Measurements from ENCODE around the gene FRS2.
"Not testable (repeated sequence)": the region's sequence is repeated elsewhere in the genome, so short reads cannot be mapped to it uniquely, and the experiment has no call there.

Gene FRS2

DNA sequence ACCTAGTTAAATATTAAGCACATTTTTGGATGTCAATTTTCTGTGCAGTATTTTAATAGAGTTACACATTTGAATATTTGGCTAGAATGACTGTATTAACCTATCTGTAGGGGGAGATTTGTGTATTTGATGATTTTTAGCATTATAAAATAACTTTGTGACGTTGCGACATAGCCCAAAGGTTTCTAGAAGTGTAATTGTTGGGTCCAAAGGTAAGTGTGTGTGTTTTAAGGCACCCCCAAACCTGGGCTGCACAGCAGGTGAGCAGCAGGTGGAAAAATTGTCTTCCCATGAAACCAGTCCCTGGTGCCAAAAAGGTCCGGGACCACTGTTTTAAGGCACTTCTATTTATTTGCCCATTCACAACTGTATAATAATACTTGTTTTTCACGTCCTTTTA lies 118.3 kb downstream of the FRS2 start:
- DNase-seq: no peak

DNA sequence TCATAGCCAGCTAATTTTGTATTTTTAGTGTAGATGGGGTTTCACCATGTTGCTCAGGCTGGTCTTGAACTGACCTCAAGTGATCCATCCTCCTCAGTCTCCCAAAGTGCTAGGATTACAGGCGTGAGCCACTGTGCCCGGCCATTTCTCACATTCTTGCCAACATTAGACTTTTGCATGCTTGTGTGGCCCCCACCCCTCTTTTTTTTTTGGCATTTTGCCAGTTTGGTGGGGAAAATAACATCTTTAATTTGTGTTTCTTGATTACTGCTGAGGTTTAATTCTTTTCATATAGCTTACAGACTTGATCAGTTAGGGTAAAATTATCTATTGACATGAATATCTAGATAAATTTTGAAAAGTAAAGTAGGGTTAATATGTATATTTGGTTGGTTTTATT lies 118.9 kb downstream of the FRS2 start:
- no peak for DNase-seq

DNA sequence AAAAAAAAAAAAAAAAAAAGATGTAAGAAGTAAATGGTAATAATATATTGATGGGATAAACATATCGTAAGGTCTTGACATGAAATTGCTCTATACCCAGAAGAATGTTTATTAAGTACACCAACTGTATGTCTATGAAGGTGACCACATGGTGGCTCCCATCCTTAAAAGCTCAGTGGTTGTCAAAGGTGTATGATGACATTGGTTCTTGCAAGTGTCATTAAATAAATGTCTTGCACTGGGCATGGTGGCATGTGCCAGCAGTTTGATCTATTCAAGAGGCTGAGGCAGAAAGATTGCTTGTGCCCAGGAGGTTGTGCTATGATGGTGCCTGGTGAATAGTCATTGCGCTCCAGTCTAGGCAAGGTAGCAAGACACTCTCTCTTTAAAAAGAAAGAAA lies 125.5 kb downstream of the FRS2 start:
- peak; percentile 4 for DNase-seq

DNA sequence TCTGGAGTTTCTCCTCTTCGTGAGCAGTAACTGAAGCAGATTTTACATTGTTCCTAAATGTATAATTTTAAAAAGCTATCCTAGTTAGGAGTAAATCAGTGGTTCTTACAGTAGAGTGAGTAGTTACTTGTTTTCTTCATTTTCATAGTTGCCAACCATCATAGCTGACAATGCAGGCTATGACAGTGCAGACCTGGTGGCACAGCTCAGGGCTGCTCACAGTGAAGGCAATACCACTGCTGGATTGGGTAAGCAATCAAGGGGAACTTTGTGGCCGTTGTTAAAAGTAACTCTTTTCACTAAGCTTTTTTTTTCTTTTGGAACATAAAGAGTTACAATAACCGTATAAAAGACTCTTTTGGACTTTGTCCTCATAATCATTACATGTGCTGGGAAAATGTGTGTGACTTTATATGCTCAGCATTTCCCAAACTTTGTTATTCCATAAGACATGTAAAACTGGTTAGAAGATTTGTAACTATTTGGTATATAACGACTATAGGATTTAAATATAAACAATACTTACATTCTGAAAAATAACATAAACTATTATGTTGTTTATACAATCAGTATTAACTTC lies 128.1 kb downstream of the FRS2 start:
- DNase-seq: peak; percentile 15

DNA sequence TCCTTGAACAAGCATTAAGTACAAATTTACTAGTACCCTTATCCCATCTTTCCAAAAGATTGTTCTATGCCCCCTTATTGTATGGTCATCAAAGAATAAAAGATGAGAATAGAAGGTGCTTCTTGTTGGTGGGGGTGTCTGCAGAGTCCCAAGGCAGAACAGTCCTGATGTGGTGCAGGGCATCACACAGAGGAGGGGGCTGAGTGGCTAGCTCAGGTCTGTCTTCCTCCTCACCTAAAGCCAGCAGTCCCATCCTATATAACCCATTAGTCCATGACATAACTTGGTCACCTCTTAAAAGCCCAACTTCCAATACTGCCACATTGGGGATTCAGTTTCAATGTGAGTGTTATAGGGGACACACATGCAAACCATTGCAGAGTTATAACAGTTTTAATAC lies 130.6 kb downstream of the FRS2 start:
- DNase-seq: no peak

DNA sequence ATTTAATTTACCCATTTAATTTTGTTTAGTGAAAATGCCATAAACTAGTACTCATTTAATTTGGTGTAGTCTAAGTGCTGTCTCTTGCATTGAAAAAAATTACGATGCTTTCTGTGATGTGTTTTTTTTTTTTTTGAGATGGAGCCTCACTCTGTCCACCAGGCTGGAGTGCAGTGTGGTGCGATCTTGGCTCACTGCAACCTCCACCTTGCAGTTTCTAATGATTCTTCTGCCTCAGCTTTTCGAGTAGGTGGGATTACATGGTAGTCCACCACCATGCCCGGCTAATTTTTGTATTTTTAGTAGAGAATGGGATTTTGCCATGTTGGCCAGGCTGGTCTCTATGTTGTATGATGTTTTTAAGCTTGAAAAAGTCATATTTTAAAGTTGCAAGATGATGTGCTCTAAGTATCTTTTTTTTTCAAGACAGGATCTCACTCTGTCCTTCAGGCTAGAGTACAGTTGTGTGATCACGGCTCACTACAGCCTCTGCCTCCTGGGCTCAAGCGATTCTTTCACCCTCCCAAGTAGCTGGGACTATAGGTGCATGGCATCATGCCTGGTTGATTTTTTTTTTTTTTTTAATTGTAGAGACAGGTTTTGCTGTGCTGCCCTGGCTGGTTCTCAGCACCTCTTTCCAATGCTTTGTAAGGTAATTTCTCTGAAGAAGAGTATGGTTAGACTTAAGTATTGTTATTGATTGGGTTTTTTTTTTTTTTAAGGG lies 131.9 kb downstream of the FRS2 start:
- DNase-seq: no peak

DNA sequence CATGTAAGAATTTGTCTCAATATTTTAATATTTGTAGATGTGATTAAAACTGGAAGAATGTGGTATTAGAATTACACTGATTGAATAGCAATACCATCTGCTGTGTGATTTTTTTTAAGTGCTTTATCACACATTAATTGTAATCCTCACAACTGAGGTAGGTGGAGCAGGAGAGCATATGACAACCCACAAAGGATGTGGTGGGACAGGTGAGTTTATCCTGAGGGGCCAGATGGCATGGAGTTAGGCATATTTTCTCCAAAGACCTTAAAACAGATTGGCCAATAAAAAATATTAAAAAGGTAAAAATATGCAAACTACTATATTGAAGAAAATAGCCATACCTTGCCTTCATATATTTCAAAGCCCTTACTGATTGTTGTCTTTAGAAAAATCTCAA lies 132.8 kb downstream of the FRS2 start:
- DNase-seq: no peak

DNA sequence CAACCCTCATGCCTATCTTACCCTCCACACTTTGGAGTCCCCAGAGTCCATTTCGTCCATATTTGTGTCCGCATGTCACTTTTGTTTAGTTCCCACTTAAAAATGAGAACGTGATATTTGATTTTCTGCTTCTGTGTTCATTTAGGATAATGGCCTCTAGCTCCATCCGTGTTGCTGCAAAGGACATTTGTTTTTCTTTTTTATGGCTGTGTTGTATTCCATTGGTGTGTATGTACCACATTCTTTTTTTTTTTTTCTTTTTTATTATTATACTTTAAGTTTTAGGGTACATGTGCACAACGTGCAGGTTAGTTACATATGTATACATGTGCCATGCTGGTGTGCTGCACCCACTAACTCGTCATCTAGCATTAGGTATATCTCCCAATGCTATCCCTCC lies 133.4 kb downstream of the FRS2 start:
- DNase-seq: not testable (repeated sequence)

DNA sequence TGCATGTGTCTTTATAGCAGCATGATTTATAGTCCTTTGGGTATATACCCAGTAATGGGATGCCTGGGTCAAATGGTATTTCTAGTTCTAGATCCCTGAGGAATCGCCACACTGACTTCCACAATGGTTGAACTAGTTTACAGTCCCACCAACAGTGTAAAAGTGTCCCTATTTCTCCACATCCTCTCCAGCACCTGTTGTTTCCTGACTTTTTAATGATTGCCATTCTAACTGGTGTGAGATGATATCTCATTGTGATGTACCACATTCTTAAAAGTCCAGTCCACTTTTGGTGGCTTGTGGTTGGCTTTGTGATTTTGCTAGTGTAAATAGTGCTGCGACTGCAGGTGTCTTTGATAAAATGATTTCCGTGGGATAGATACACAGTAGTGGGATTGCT lies 134.1 kb downstream of the FRS2 start:
- DNase-seq: not testable (repeated sequence)

DNA sequence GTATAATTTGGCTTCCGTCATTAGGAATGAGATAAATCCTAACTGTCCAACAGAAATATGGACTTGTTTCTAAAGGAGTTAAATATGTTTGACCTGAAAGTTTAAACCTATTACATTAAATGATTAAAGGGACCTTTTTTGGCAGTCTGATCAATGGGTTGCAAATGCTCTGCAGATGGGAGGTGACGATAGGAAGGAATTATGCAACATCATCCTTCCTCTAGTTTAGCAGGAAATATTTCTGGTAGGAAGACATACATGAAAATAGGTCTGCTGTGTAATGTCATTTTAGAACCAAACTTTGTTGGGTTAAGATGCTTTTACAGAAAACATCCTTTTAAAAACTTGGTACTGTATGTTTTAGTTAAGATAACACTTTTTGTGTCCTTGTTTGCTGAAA lies 137.9 kb downstream of the FRS2 start:
- DNase-seq: no peak

DNA sequence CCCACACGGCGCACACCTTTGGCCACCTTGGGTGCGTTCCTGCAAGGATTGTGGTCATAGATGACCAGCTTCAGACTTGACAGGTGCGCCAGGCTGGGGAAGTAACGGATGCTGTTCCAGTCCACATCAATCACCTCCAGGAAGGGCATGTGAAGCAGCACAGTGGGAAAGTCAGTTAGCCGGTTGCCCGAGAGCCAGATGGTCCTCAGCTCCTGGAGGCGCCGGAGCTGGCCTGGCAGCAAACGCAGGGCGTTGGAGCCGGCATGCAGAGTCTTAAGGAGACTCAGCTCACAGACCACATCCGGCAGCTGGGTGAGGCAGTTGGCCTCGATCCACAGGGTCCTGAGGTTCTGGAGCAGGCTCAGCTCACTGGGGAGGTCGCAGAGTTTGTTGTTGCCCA lies 139.9 kb downstream of the FRS2 start:
- DNase-seq: no peak

DNA sequence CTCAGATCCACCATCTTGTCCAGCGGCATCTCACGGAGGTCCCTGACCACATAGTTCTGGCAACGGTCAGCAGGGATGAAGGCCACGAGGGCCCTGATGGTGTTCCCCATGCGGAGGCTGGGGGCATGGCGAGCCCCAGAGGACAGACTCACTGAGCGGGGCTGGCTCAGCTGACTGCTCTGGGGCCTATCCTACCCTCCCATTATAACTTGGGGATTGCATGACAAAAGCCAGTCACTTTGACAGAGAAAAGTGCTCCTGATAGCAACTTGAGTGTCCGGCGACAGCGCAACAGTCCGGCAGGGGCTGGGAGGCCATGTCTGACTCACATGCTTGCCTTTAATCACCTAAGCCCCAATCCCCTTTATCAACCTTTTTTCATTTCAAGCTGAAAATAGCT lies 140.5 kb downstream of the FRS2 start, which contains the start of gene LRRC10:
TSS of gene LRRC10 (minus strand) at position 179 of the 400 bp plus-strand sequence. CDS start at position 110, 69 bp downstream.
- no peak for DNase-seq

DNA sequence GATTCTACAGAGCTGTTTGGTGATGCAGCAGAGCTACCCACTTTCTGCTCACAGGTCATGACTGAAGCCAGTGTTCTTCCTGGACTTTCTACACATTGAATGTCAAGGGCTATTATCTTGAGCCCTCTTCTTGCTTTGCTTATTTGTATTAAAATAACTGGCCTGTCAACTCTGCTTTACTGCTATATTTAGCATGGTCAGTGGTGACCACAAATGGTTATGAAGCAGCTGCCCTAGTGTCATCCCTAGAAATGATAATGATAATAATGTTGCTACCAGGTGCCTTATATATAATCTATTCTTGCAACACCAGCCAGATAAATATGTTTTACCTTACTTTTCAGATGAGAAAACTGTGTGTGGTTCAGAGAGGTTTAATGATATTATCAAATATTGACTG lies 143.2 kb downstream of the FRS2 start:
- DNase-seq: no peak

DNA sequence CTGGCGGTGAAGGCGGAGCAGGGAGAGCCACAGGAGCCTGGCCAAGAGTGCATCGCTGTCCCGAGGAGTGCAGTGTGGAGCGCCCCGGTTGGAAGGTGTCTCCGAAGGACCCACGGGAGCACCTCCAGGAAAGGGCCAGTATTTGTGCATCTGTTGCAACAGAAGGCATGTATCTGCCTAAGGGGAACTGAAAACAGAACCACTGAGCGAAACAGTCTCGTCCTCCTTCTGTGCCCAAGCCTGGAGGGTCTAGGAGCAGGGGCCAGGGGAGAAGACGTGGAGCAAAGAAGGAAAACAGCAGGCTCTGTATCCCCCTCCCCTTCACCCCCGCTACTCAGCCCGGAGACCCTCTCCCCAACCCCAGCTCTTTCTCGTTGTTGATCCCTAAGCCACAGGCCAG lies 145.8 kb downstream of the FRS2 start:
- DNase-seq: no peak

DNA sequence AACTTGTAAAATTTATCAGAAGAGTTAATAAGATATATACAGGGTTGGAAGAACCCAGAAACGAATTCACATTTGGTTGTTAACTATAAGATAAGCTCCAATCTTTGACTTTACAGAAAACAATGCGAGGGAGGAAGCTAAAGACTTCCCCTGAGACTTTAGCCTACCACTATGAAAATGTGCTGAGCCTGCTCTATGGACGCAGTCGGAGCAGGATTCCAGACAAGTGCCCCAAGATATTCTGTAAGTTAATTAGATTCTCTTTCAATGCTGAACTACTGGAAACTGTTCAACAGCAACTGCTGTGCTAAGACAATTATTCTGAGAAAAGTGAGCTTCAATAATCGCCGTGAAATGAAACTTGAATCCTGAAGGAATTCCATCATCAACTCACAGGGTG lies 148.9 kb downstream of the FRS2 start:
- DNase-seq: no peak

DNA sequence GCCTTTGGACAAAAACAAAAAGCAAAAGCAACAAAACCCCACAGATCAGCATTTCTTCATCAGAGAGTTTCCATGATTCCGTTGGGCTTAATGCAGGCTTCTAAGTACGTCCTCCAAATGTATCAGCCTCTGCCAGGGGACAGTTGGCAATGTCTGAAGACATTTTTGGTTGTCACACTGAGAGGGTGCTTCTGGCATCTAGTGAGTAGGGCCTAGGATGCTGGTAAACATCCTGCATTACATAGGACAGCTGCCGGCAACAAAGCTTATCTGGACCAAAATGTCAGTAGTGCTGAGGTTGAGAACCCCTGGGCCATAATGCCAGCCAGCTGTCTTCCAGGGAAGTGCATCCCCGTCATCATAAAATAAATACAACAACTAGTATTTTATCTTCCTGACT lies 149.9 kb downstream of the FRS2 start:
- DNase-seq: no peak

DNA sequence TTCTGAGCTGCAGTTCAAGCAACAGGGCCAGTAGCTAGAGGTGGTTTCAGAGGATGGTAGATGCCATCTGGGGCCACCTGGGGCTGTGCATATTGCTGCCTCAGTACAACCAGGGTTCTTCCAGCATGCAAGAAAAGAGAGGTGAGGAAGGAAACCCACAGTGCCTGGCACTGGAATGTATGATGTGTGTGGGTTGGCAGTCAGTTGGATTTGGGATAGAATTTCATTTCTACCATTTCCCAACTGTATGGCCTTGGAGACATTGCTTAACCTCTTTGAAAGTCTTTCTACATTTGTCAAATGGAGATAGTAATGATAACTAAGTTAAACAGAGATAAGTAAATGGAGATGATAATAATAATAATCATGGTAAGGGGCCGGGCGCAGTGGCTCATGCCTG lies 150.7 kb downstream of the FRS2 start:
- DNase-seq: no peak

DNA sequence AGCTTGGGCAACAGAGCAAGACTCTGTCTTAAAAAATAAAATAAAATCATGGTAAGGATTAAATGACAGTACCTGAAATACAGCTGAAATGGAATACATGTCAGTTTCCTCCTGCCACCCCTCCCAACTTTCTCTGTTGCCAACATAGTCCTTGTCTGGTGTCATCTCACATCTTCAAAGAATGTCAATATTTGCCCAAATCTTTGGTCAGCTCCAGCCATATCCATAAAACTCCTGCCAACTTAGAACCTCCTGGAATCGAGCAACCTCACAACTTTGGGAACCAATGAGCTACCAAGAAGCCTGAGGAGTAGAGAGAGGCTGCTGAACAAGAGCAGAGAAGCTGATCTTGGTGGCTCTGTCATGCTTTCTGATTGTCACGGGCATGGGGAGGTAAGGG lies 151.4 kb downstream of the FRS2 start:
- no peak for DNase-seq

DNA sequence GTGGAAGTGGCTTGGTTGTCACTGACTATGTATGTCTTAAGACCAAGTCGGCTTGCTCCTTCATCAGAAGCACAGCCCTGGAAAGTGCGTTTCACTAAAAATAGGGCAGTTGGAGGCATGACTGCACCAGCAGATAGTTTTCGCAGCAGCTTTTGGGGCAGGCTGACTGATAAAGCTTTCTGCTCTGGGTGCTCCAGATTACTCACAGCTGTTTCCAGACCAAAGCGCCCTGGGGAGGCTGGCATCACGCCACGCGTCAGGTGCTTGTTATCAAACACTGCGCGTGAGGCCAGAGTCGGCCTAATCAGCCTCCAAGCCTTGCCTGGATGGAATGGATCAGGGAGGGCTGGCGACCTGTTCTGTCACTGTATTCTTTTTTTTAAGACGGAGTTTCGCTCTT lies 153.8 kb downstream of the FRS2 start:
- no peak for DNase-seq

DNA sequence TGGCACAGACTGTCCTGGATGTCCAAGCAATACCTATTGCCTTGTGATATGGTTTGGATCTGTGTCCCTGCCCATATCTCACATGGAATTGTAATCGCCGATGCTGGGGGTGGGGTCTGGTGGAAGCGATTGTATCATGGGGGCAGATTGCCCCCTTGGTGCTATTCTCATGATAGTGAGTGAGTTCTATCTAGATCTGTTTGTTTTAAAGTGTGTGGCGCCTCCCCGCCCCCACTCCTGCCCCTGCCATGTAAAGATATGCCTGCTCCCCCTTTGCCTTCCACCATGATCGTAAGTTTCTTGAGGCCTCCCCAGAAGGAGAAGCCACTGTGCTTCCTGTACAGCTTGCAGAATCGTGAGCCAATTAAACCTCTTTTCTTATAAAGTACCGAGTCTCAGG lies 157.3 kb downstream of the FRS2 start:
- no peak for DNase-seq
